ENCODE data around the gene WNT4.

The WNT4 gene

DNA sequence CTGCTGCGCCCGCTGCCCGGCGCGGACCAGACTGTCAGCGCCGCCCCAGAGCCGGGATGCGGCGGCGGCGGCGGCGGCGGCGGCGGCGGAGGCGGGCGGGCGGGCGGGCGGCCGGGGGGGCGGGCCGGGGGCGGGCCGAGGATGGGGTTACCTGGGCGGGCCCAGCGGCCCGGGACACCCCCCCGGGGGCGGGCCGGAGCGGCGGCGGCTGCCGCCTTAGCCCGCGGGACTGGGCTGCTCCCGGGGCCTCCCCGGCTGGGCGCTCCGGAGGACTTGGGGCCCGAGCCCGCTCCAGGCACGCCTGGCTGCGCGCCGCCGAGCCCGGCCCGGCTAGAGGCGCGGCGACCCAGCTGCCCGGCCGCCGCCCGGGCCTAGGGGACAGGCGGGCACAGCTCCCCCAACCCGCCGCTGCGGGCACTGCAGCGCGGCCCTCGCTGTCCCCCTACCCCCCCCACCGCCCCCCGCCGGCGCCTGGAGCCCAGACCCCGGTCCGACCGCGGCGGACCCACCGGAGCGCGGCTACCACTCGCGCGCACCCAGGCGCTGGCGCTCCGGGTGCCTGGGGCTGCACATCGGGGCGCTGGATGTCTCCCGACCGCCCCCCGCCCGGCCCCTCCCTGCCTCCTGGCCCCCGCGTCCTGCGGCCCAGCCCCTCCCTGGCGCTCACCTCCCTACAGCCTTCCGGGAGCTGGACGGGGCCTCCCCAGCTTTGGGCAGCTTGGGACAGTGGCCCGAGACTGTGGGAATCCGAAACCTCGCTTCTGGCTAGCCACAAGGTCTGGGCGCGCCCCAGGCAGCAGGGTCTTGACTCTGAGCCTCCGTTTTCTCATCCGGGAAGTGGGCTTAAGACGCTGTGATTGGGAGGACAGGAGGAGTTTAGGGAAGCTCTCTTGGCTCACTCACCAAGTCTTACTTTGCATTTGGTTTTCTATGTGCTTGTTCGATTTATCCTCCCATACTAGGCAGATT is at the start of gene WNT4:
WNT4 (minus strand) TSS at position 33 of the 969 bp plus-strand sequence. CDS start 175 bp downstream, outside the sequence.
- peak; percentile 70 for ATAC-seq
- H3K4me3 Mint-ChIP-seq: peak within 1 kb of the TSS; percentile 77
- no peaks in the 10 kb centered on the region for H3K9me3 Mint-ChIP-seq
- H3K27me3 Mint-ChIP-seq: peaks cover 45% of the 10 kb centered on the region
- no peak within 1 kb of the TSS for H3K27ac Mint-ChIP-seq
- H3K4me1 Mint-ChIP-seq: peaks cover 18% of the 10 kb centered on the region
- no peaks in the 10 kb centered on the region for H3K36me3 Mint-ChIP-seq

DNA sequence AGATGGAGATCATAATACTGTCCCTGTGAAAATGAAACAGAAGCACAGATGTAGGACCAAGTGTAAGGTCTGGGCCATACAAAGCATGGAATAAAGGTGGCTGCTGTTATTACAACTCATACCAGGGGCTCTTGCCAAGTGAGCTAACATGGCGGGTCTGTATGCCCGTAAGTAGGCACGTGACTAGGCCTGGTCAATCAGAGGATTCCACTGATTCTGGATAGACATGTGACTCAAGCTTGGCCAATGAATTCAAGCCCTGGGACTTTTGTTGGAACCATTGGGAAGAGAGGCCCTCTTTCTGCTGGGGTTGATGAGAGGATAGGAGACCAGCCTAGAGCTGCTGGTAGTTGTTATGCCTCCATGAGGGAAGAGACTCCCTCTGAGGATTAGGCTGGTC is 47.8 kb upstream of the WNT4 start:
- H3K9me3 Mint-ChIP-seq: no peaks in the 10 kb centered on the region
- no peaks in the 10 kb centered on the region for H3K36me3 Mint-ChIP-seq
- no peak for ATAC-seq
- H3K4me1 Mint-ChIP-seq: no peaks in the 10 kb centered on the region
- H3K4me3 Mint-ChIP-seq: no peak overlapping the region
- no peak overlapping the region for H3K27ac Mint-ChIP-seq
- H3K27me3 Mint-ChIP-seq: peaks cover 44% of the 10 kb centered on the region

DNA sequence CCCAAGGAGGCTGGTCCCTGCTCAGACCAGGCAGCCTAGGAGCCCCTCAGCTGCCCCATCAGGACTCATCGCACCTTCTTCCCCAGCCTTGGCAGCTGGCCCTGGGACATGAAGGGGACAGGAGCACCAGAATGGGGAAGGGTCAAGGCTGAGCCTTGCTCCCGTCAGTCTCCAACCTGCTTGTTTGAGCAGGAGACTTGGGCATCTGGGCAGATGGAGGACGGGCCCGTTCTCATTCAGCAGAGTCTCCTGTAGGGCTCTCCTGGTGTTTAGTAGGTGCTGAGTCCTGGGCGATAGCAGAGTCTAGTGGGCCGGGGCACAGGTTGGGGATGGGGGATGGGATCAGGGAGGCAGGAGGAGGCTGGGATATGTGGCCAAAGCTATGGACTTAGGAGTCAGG is 47.4 kb upstream of the WNT4 start:
- peaks cover 47% of the 10 kb centered on the region for H3K27me3 Mint-ChIP-seq
- H3K9me3 Mint-ChIP-seq: no peaks in the 10 kb centered on the region
- H3K4me1 Mint-ChIP-seq: no peaks in the 10 kb centered on the region
- no peak overlapping the region for H3K4me3 Mint-ChIP-seq
- no peak overlapping the region for H3K27ac Mint-ChIP-seq
- H3K36me3 Mint-ChIP-seq: no peaks in the 10 kb centered on the region
- ATAC-seq: no peak

DNA sequence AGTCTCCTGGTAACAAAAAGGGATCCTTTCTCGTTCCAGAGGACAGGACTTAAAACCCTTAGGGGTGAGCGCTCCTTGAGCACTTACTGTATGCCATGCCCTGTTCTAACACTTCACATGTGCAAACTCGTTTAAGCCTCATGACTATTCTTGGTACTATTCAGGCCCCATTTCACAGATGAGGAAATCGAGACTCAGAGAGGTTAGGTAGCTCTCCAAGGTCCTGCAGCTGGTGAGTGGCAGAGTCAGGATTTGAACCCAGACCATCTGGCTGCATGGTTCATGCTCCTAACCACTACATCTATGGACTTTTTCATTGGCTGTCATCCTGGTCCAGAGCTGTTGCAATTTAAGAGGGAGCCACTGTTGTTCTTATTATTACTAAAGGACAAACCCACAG is 46.7 kb upstream of the WNT4 start:
- H3K27me3 Mint-ChIP-seq: peaks cover 54% of the 10 kb centered on the region
- H3K36me3 Mint-ChIP-seq: no peaks in the 10 kb centered on the region
- H3K4me3 Mint-ChIP-seq: no peak overlapping the region
- ATAC-seq: no peak
- H3K9me3 Mint-ChIP-seq: no peaks in the 10 kb centered on the region
- no peak overlapping the region for H3K27ac Mint-ChIP-seq
- peaks cover under 1% of the 10 kb centered on the region for H3K4me1 Mint-ChIP-seq

DNA sequence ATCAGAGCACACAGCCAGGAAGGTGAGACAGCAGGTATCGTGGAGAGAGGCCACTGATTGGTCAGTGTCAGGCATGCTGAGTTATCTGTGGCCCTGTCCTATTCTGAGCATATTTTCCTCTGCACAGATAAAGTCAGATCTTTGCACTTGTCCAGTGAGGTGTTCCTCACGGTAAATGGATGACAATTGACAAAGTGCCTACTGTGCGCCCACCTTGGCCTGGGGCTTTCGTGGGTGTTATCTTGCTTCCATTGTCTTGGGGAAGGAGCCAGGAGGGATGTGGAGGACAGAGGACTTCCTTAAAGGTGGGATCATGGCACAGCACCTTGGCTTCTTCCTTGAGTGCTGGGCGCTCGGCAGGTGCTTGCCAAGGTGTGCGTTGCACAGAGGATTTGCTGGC is 46.0 kb upstream of the WNT4 start:
- H3K4me3 Mint-ChIP-seq: no peak overlapping the region
- H3K36me3 Mint-ChIP-seq: no peaks in the 10 kb centered on the region
- no peak for ATAC-seq
- no peaks in the 10 kb centered on the region for H3K9me3 Mint-ChIP-seq
- H3K27me3 Mint-ChIP-seq: peaks cover 61% of the 10 kb centered on the region
- H3K27ac Mint-ChIP-seq: no peak overlapping the region
- peaks cover 5% of the 10 kb centered on the region for H3K4me1 Mint-ChIP-seq

DNA sequence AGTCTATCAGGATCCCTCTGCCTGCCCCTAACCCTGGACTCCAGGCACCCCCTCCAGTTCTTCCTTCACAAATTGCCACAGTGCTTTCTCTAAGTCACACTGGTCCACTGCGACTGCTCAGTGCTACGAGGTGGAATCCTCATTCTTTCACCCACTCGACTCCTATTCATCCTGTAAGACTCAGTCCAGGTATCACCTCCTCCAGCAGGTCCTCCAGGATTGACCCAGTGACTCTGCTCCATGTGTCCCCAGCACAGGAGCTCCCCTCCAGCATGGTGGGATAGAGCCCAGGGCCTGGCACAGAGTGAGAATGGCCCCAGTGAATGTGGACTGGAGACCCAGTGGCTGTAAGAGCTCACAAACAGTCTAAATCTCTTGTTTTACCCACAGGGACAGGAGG is 45.5 kb upstream of the WNT4 start:
- Mint-ChIP-seq H3K27me3 (peaks cover 61% of the 10 kb centered on the region), H3K4me1 (peaks cover 5% of the 10 kb centered on the region), H3K4me3 (no peak overlapping the region), H3K9me3 (no peaks in the 10 kb centered on the region), H3K36me3 (no peaks in the 10 kb centered on the region), H3K27ac (no peak overlapping the region)
- no peak for ATAC-seq

DNA sequence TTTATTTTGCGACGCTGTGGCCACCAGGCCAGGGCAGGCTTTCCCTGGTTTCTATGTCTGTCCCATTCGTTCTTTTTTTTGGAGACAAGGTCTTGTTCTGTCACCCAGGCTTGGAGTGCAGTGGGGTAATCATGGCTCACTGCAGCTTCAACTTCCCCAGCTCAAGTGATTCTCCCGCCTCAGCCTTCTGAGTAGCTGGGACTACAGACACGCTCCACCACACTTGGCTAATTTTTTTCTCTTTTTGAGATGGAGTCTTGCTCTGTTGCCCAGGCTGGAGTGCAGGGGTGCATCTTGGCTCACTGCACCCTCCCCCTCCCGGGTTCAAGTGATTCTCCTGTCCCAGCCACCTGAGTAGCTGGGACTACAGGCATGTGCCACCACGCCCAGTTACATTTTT is 43.4 kb upstream of the WNT4 start:
- Mint-ChIP-seq H3K27me3 (peaks cover 73% of the 10 kb centered on the region), H3K36me3 (no peaks in the 10 kb centered on the region), H3K9me3 (no peaks in the 10 kb centered on the region), H3K27ac (no peak overlapping the region), H3K4me3 (no peak overlapping the region), H3K4me1 (peaks cover 5% of the 10 kb centered on the region)
- no peak for ATAC-seq

DNA sequence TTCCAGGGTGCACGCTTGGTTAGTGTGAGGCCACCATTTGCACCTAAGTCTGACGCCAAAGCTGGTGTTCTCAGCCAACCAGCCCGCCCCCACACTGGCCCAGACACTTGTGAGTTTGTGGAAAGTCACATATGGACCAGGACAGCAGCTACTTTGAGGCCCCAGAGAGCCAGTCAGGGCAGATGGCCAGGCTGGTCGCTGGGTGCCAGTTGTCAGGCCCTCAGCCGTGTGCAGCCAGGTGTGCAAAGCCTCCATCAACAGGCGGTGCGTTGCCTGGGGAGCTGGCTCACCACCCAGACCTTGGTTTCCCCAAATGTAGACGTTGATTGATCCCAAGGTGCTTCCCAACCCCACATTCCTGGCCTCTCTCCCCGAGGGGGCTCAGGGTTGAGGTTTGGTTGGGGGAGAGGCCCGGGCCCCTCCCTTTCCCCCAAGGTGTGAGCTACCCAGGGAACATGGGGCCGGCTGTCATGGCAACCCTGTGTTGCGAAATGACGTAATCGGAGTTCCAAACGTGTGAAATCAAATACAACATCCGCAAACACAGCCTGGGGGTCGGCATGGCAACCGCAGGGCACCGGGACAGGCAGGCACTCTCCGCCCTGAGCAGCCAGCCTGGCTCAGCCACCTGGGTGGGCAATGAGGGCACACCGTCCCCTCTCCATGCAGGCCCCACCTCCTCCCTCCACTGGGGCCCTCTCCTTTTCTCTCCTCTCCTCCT is 42.2 kb upstream of the WNT4 start:
- Mint-ChIP-seq H3K4me3 (no peak overlapping the region), H3K9me3 (no peaks in the 10 kb centered on the region), H3K27ac (no peak overlapping the region), H3K4me1 (peaks cover 5% of the 10 kb centered on the region), H3K27me3 (peaks cover 64% of the 10 kb centered on the region), H3K36me3 (no peaks in the 10 kb centered on the region)
- no peak for ATAC-seq

DNA sequence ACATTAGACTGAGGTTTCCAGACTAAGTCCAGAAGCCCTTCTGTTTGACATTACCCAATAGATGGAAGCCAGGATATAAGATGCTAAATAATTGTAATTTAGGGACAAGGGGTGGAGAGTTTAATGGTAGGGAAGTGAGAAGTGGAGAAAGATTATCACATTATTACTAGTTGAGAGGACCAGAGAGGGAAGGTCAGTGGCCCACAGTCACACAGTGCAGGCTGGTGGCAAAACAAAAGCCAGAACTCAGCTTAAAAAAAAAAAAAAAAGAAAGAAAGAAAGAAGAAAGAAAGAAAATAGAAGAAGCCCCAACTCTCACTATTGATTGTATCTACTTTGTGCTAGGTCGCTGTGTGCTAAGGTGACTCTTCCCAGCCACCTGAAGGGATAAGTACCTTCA is 41.6 kb upstream of the WNT4 start:
- H3K27ac Mint-ChIP-seq: no peak overlapping the region
- no peaks in the 10 kb centered on the region for H3K36me3 Mint-ChIP-seq
- H3K27me3 Mint-ChIP-seq: peaks cover 62% of the 10 kb centered on the region

DNA sequence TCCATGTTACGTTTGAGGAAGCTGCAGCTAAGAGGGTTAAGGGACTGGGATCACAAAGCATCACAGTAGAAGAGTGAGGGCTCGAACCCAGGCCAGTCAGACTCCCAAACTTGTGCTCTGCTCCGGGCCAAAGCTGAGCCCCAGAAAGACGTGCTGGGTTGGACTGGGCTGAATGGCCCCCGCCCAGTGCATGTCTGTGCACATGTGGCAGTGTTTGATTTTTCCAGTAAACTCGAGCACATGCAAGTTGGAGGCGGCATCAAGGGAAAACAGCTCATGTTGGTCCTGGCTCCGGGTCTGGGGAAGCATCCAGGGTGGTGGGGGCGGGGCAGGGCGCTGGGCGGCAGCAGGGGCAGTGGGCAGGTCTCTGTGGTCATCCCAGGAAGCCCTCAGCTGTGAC is 39.8 kb upstream of the WNT4 start:
- no peak overlapping the region for H3K27ac Mint-ChIP-seq
- peaks cover 4% of the 10 kb centered on the region for H3K9me3 Mint-ChIP-seq
- H3K27me3 Mint-ChIP-seq: peaks cover 47% of the 10 kb centered on the region
- no peaks in the 10 kb centered on the region for H3K36me3 Mint-ChIP-seq
- H3K4me1 Mint-ChIP-seq: peaks cover 18% of the 10 kb centered on the region
- no peak overlapping the region for H3K4me3 Mint-ChIP-seq
- ATAC-seq: no peak

More for the DNA sequence above, 41.6 kb upstream of the WNT4 start:
- ATAC-seq: no peak
- H3K4me1 Mint-ChIP-seq: peaks cover 5% of the 10 kb centered on the region
- H3K4me3 Mint-ChIP-seq: no peak overlapping the region
- peaks cover 4% of the 10 kb centered on the region for H3K9me3 Mint-ChIP-seq

DNA sequence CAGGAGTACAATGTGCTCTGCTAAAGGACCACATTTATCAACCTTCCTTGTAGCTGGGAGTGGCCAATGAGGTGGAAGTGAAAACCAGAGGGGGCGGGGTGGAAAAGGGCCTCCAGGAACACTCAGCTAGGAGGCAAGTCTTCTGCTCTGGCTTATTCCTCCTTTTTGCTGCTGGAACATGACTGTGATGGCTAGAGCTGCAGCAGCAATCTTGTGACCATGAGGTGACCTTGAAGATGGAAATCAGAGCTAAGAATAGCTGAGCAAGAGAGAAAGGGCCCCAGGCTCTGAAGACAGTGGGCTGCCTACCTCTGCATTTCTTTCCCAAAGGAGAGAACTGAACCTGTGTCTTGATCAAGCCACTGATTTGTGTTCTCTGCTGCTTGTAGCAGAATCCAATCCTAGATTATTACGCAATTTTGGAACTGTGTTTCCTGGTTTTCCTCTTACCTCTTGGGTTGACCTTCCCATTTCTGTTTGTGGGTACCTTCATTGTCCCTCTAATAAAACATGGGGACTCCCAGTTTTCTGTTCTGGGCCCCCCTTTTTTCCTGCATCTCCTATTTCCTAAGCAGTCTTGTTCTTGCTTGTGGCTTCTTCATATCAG is 36.4 kb upstream of the WNT4 start:
- Mint-ChIP-seq H3K4me3 (no peak overlapping the region), H3K9me3 (peaks cover 4% of the 10 kb centered on the region), H3K4me1 (peaks cover 32% of the 10 kb centered on the region), H3K36me3 (no peaks in the 10 kb centered on the region), H3K27ac (no peak overlapping the region), H3K27me3 (peaks cover 16% of the 10 kb centered on the region)
- no peak for ATAC-seq

DNA sequence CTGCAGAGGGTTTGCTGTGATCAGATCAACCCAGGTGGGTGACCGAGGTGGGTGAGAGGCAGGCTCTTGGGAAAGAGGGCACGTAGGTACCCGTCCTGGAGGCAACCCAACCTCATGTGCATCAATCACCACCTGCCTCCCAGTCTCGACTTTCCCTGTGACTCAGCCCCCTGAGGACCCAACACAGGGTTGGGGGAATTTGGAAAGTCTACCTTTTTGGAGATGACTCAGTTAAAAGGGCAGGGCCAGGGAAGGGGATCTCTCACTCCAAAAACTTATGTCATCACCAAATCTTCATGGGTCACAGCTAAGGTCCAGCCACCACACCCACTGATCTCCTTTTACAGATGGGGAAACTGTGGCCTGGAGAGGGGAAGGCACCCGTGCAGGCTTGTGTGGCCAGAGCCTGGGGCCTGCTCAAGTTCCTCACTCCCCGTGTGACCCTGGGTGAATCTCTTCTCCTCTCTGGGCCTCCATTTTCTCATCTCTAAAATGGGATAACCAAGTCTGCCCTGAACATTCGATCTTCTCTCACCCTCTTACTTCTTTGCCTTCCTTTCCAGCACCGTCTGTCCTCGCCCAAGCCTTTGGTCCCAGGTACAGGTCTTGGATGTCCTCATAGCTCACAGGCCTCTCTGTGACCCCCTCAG is 34.6 kb upstream of the WNT4 start:
- peak; percentile 70 for ATAC-seq
- Mint-ChIP-seq H3K4me3 (no peak overlapping the region), H3K9me3 (peaks cover 4% of the 10 kb centered on the region), H3K27me3 (peaks cover 13% of the 10 kb centered on the region), H3K27ac (no peak overlapping the region), H3K36me3 (no peaks in the 10 kb centered on the region), H3K4me1 (peaks cover 30% of the 10 kb centered on the region)

DNA sequence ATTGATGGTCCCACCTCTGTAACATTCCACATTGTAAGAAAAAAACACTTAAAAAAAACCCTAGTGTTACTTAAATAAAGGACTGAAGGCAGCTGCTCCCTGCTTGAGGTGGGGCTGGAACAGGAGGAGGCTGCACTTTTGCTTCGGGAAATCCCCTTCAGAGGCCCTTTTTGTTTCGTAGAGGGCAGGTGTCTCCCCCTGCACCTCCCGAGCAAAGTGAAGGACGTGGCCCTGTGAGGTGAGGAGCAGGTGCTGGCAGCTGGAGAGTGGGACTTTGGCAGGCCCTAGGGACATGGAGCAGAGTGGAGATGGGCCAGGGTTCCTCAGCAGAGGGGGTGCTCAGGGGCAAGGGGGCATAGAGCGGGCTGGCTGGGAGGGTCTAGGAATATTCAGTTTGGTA is 33.4 kb upstream of the WNT4 start:
- peaks cover 9% of the 10 kb centered on the region for H3K27me3 Mint-ChIP-seq
- peak; percentile 73 for ATAC-seq
- H3K36me3 Mint-ChIP-seq: no peaks in the 10 kb centered on the region
- H3K4me3 Mint-ChIP-seq: peak overlapping the region; percentile 12
- peaks cover 4% of the 10 kb centered on the region for H3K9me3 Mint-ChIP-seq
- peak overlapping the region; percentile 53 for H3K27ac Mint-ChIP-seq
- H3K4me1 Mint-ChIP-seq: peaks cover 30% of the 10 kb centered on the region

DNA sequence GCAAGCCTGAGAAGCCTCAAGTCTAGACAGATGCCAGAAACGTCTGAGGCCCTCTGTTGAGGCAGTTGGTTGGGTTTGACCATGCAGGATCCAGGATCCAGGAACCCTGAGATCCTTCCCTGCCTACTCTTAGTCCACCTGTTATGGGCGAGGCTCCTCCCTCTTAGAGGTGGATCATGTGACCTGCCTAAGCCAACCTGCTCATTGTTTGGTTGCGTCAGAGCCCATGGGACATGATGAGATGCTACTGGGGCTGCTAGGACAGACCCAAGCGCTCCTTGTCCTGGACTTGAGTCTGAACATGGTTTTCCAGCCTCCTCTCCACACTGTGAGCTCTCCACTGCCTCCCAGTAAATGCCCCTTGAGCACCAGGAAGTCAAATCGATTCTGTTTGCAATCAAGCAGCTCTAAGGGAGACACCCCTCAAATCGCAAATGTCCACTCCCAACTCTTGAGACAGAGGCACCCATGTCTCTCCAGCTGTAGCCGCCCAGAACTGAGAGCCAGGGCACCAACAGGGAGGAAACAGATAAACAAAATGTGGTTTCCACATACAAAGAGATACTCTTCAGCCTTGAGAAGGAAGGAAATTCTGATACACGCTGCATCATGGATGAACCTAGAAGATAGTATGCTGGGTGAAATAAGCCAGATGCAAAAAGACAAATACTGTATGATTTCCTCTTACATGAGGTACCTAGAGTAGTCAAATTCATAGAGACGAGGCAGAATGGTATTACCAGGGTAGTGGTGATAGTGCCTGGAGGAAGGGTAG is 31.7 kb upstream of the WNT4 start:
- no peak for ATAC-seq
- Mint-ChIP-seq H3K4me1 (peaks cover 30% of the 10 kb centered on the region), H3K27ac (no peak overlapping the region), H3K9me3 (peaks cover 2% of the 10 kb centered on the region), H3K27me3 (peaks cover 9% of the 10 kb centered on the region), H3K4me3 (no peak overlapping the region), H3K36me3 (no peaks in the 10 kb centered on the region)
